SK-N-SH (cell line): ENCODE data around the gene CACNA1H. TPM values are rescaled to one million over a fixed set of nuclear protein-coding genes. Genes with fewer than 3 reads are reported as not detected.

ENCODE experiments used
- CTCF ChIA-PET: fragments of 300-600, 350-600 bp; formaldehyde crosslinking; extraction: SDS; loops from one replicate; lab custom pipeline; 2021; lab: Yijun Ruan, JAX
- POLR2A ChIA-PET: fragments of 350-600 bp; sonication (Branson Sonifier 250); formaldehyde crosslinking; extraction: SDS; loops from one replicate; lab custom pipeline; 2020; ENCODE audit warnings: antibody characterized with exemption, inconsistent platforms; lab: Yijun Ruan, JAX
- DNase-seq: peaks from one replicate; pipeline ENCODE4 v3.0.0; 2012
- H2AFZ ChIP-seq: fragments of 200-600 bp; sonication (generic); 2 replicates; pipeline ENCODE4 v1.8.1; 2016; ENCODE audit warnings: antibody characterized with exemption, mild to moderate bottlenecking, low read depth
- H3F3A ChIP-seq: fragments of 200-600 bp; sonication (generic); replicated peaks from 2 replicates; pipeline ENCODE3; 2016; ENCODE audit warnings: antibody characterized with exemption, mild to moderate bottlenecking; ENCODE audit not compliant: insufficient read depth
- H3K27ac ChIP-seq, 2 experiments: fragments of 200-500 bp in 1 of 2; fragments of 200-600 bp in 1 of 2; sonication (Bioruptor generic) in 1 of 2; sonication (generic), shearing (Covaris generic) in 1 of 2; 2 replicates each; pipeline versions ENCODE4 v1.5.1 to v1.6.1; 2014 to 2016; ENCODE audit warnings: low read depth in 2 of 2, inconsistent platforms in 1 of 2, low read length in 1 of 2, mild to moderate bottlenecking in 1 of 2, mixed read lengths in 1 of 2
- H3K27me3 ChIP-seq: fragments of 200-600 bp; sonication (generic), shearing (Covaris generic); 2 replicates; pipeline ENCODE4 v1.6.1; 2016; ENCODE audit warnings: mixed run types; ENCODE audit not compliant: insufficient read depth
- H3K36me3 ChIP-seq, 2 experiments: fragments of 200-500 bp in 1 of 2; fragments of 200-600 bp in 1 of 2; sonication (Bioruptor generic) in 1 of 2; sonication (generic) in 1 of 2; replicated peaks in 1 of 2; 2 replicates each; pipeline versions ENCODE3 to v1.5.1; 2014 to 2016; ENCODE audit warnings: low read length in 1 of 2, mild to moderate bottlenecking in 1 of 2; ENCODE audit not compliant: insufficient read depth in 2 of 2, control insufficient read depth in 1 of 2
- H3K4me1 ChIP-seq, 2 experiments: fragments of 200-500 bp in 1 of 2; fragments of 200-600 bp in 1 of 2; sonication (Bioruptor generic) in 1 of 2; sonication (generic), shearing (Covaris generic) in 1 of 2; 2 replicates each; pipeline versions ENCODE4 v1.5.1 to v1.6.1; 2014 to 2016; ENCODE audit warnings: low read depth in 1 of 2, low read length in 1 of 2, mixed run types in 1 of 2; ENCODE audit not compliant: insufficient read depth in 2 of 2, control insufficient read depth in 1 of 2
- H3K4me2 ChIP-seq: fragments of 200-600 bp; sonication (generic), shearing (Covaris generic); 2 replicates; pipeline ENCODE4 v1.6.1; 2017; ENCODE audit warnings: mixed run types
- H3K4me3 ChIP-seq, 2 experiments: fragments of 200-500 bp in 1 of 2; fragments of 200-600 bp in 1 of 2; sonication (Bioruptor generic) in 1 of 2; sonication (generic), shearing (Covaris generic) in 1 of 2; 2 replicates each; pipeline versions ENCODE4 v1.5.1 to v1.8.1; 2014 to 2016; ENCODE audit warnings: low read depth in 2 of 2, inconsistent platforms in 1 of 2, low read length in 1 of 2, mild to moderate bottlenecking in 1 of 2, mixed read lengths in 1 of 2, moderate library complexity in 1 of 2
- H3K79me2 ChIP-seq: fragments of 200-600 bp; sonication (generic); 2 replicates; pipeline ENCODE4 v1.8.1; 2017; ENCODE audit warnings: mild to moderate bottlenecking; ENCODE audit not compliant: insufficient read depth
- H3K9ac ChIP-seq: fragments of 200-600 bp; sonication (generic); 2 replicates; pipeline ENCODE4 v1.6.1; 2017; ENCODE audit warnings: mixed run types
- H3K9me2 ChIP-seq: fragments of 200-600 bp; sonication (generic); 2 replicates; pipeline ENCODE4 v1.6.1; 2017; ENCODE audit warnings: mixed run types
- H3K9me3 ChIP-seq: fragments of 200-600 bp; sonication (generic); 2 replicates; pipeline ENCODE4 v1.6.1; 2017; ENCODE audit warnings: mixed run types, mild to moderate bottlenecking, moderate library complexity
- H4K20me1 ChIP-seq: fragments of 200-600 bp; sonication (generic); 2 replicates; pipeline ENCODE4 v1.6.1; 2017; ENCODE audit warnings: mild to moderate bottlenecking, mixed run types; ENCODE audit not compliant: insufficient read depth
- ELF1 ChIP-seq: IDR thresholded peaks from 2 replicates; pipeline ENCODE4 v1.4.0; 2012
- EZH2phosphoT487 ChIP-seq: fragments of 200-600 bp; sonication (generic); IDR thresholded peaks from 2 replicates; pipeline ENCODE4 v1.6.1; 2017; ENCODE audit warnings: low read depth, mixed run types, mild to moderate bottlenecking, antibody characterized with exemption, moderate library complexity, borderline replicate concordance
- FOSL2 ChIP-seq: IDR thresholded peaks from 2 replicates; pipeline ENCODE4 v1.4.0; 2012; ENCODE audit warnings: low read depth, mild to moderate bottlenecking, moderate library complexity, borderline replicate concordance
- FOXM1 ChIP-seq: IDR thresholded peaks from 2 replicates; pipeline ENCODE4 v1.4.0; 2012; ENCODE audit warnings: low read depth, mild to moderate bottlenecking
- GABPA ChIP-seq: IDR thresholded peaks from 2 replicates; pipeline ENCODE4 v1.4.0; 2012; ENCODE audit warnings: low read depth, mild to moderate bottlenecking
- GATA2 ChIP-seq: sonication (generic); formaldehyde crosslinking; IDR thresholded peaks from 2 replicates; pipeline ENCODE4 v1.5.0; 2020; ENCODE audit warnings: mild to moderate bottlenecking, missing genetic modification reagents
- IRF3 ChIP-seq: fragments of 150-350 bp; IDR thresholded peaks from 2 replicates; pipeline ENCODE4 v1.6.1; 2016; ENCODE audit warnings: mild to moderate bottlenecking, low read depth, low read length
- JUND ChIP-seq: IDR thresholded peaks from 2 replicates; pipeline ENCODE4 v1.4.0; 2012
- MAX ChIP-seq: IDR thresholded peaks from 2 replicates; pipeline ENCODE4 v1.4.0; 2012; ENCODE audit warnings: low read depth
- MEF2A ChIP-seq: IDR thresholded peaks from 2 replicates; pipeline ENCODE4 v1.4.0; 2012; ENCODE audit warnings: low read depth, borderline replicate concordance
- MXI1 ChIP-seq: IDR thresholded peaks from 2 replicates; pipeline ENCODE4 v1.6.1; 2012; ENCODE audit warnings: mild to moderate bottlenecking, low read depth, low read length, improper control_type of control experiment
- NFIC ChIP-seq: IDR thresholded peaks from 2 replicates; pipeline ENCODE4 v1.4.0; 2012; ENCODE audit warnings: borderline replicate concordance
- NRF1 ChIP-seq: IDR thresholded peaks from 2 replicates; pipeline ENCODE4 v1.6.1; 2012; ENCODE audit warnings: low read depth, mild to moderate bottlenecking, low read length
- RAD21 ChIP-seq: IDR thresholded peaks from 2 replicates; pipeline ENCODE4 v1.6.1; 2012; ENCODE audit warnings: mild to moderate bottlenecking, low read length
- RCOR1 ChIP-seq: fragments of 150-350 bp; IDR thresholded peaks from 2 replicates; pipeline ENCODE4 v1.6.1; 2017; ENCODE audit warnings: antibody characterized with exemption, low read length
- REST ChIP-seq: IDR thresholded peaks from 2 replicates; pipeline ENCODE4 v1.6.1; 2012; ENCODE audit warnings: mild to moderate bottlenecking, low read depth, low read length, moderate library complexity
- RFX5 ChIP-seq: IDR thresholded peaks from 2 replicates; pipeline ENCODE4 v1.6.1; 2012; ENCODE audit warnings: mild to moderate bottlenecking, improper control_type of control experiment, low read length
- RXRA ChIP-seq: IDR thresholded peaks from 2 replicates; pipeline ENCODE4 v1.4.0; 2012; ENCODE audit warnings: low read depth, mild to moderate bottlenecking, borderline replicate concordance
- SIN3A ChIP-seq: IDR thresholded peaks from 2 replicates; pipeline ENCODE4 v1.6.1; 2012; ENCODE audit warnings: low read depth, mild to moderate bottlenecking, low read length, moderate library complexity, borderline replicate concordance
- TEAD4 ChIP-seq: IDR thresholded peaks from 2 replicates; pipeline ENCODE4 v1.4.0; 2012; ENCODE audit warnings: mild to moderate bottlenecking, borderline replicate concordance; ENCODE audit not compliant: insufficient read depth
- YY1 ChIP-seq: IDR thresholded peaks from 2 replicates; pipeline ENCODE4 v1.4.0; 2012; ENCODE audit warnings: low read depth, mild to moderate bottlenecking
- ZBTB33 ChIP-seq: IDR thresholded peaks from 2 replicates; pipeline ENCODE4 v1.4.0; 2012; ENCODE audit warnings: low read depth, borderline replicate concordance
- WGBS: methylation state at CpG from one replicate; pipeline ENCODE4 v1.1.6; 2017; ENCODE audit warnings: low lambda C conversion rate; 5-methylcytosine and 5-hydroxymethylcytosine counted together
- polyA plus RNA-seq, 3 experiments: library from polyadenylated mRNA; depleted of rRNA; stranded (reverse); fragments of >200 nt; gene quantifications; 2 replicates each; pipeline ENCODE4 v1.2.3, GENCODE V29; 2012

The CACNA1H gene
- polyA plus RNA-seq, 1 of the 3 experiments (the other 2 are of a cell fraction): not detected

GRCh38 chr16:1175566-1176279 is 22.8 kb downstream of the CACNA1H start (continued):
- TF ChIP-seq REST (no peak), ZBTB33 (no peak), EZH2phosphoT487 (no peak), ELF1 (no peak), FOSL2 (no peak)

- Histone ChIP-seq H3K9ac (no peak overlapping the region), H3K27me3 (peaks cover 65% of the 10 kb centered on the region), H3K9me2 (no peaks in the 10 kb centered on the region), H4K20me1 (0 out of 2 replicates have a peak, but pooled peaks cover 3% of the 10 kb centered on the region), H3K9me3 (no peaks in the 10 kb centered on the region), H3K4me3 (no peak overlapping the region), H3F3A (no peaks in the 10 kb centered on the region), H3K27ac (no peak overlapping the region), H3K4me1 (no peaks in the 10 kb centered on the region), H3K4me2 (no peak overlapping the region), H3K36me3 (no peaks in the 10 kb centered on the region), H2AFZ (no peak overlapping the region), H3K79me2 (no peaks in the 10 kb centered on the region)
- WGBS: 29% methylated on average over 14 of the region's 24 CpGs
- ChIA-PET CTCF (interaction anchor here (1.2 kb wide), 2 partner anchors 16 to 70 kb away, joined by 3 read pairs; no protein-coding TSS in a partner anchor), POLR2A (no interaction called here)
- no peak for DNase-seq
- TF ChIP-seq RAD21 (no peak), NFIC (no peak), MEF2A (no peak), FOXM1 (no peak), ELF1 (no peak), NRF1 (no peak), RXRA (no peak), GATA2 (CRISPR knock-in tag) (no peak), SIN3A (no peak), MXI1 (no peak), TEAD4 (no peak), EZH2phosphoT487 (no peak), GABPA (no peak), RCOR1 (no peak), MAX (no peak), RFX5 (no peak), IRF3 (no peak), YY1 (no peak), JUND (no peak)
Measured at GRCh38 chr16:1176280-1176897, 23.5 kb downstream of the CACNA1H start.
